GM23248 (cell line): ENCODE results near the gene THRA.

Source experiments
- EZH2 ChIP-seq: fragments of 200-600 bp; sonication (generic); IDR thresholded peaks from 2 replicates; pipeline ENCODE4 v1.6.1; 2018; ENCODE audit warnings: antibody characterized with exemption, mild to moderate bottlenecking; ENCODE audit not compliant: insufficient read depth, poor library complexity, severe bottlenecking
- EZH2phosphoT487 ChIP-seq: fragments of 200-600 bp; sonication (generic); IDR thresholded peaks from 2 replicates; pipeline ENCODE4 v1.6.1; 2018; ENCODE audit warnings: antibody characterized with exemption, moderate library complexity, mild to moderate bottlenecking, low read depth; ENCODE audit not compliant: insufficient read depth

DNA sequence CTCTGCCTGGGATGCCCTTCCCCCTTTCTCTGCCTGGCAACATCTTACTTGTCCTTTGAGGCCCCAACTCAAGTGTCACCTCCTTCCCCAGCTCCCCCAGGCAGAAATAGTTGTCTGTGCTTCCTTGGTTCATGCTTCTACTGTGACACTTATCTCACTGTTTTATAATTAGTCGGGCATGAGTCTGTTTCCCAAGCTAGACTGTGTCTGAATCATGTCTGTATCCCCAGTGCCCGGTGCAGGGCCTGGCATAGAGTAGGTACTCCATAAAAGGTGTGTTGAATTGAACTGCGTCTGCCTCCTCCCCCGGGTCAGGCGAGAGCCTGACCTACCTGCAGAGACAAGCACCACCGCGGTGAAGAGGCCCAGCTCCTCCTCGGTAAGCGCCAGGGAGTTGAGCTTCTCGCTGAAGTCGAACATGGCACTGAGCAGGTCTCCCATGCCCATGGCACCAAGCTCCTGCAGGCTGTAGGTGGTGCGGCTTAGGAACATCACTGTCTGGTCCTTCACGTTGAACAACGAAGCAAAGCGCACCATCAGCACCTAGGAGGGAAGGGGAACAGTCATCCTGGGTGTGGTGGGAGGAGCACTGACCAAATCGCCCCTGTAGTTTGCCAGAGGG, 30.9 kb downstream of the THRA start:
- no peak for TF ChIP-seq EZH2phosphoT487
- no peak for TF ChIP-seq EZH2
